Body of pancreas (tissue), 4 donors: ENCODE results near the gene CNTNAP5.

Source experiments
- POLR2A ChIP-seq, 3 donors: fragments of 450-650 bp; IDR thresholded peaks; one replicate each; pipeline ENCODE4 v1.6.1; 2016; ENCODE audit warnings: antibody characterized with exemption in 3 of 3, mild to moderate bottlenecking in 2 of 3
- TF ChIP-seq, protein P1 (sequence below), 7 experiments: fragments of 450-650 bp in 4 of 7; fragments of 200-600 bp in 3 of 7; sonication (generic) in 3 of 7; IDR thresholded peaks; one replicate each; pipeline ENCODE4 v1.5.1; 2016 to 2019; ENCODE audit warnings: antibody characterized with exemption in 7 of 7

DNA sequence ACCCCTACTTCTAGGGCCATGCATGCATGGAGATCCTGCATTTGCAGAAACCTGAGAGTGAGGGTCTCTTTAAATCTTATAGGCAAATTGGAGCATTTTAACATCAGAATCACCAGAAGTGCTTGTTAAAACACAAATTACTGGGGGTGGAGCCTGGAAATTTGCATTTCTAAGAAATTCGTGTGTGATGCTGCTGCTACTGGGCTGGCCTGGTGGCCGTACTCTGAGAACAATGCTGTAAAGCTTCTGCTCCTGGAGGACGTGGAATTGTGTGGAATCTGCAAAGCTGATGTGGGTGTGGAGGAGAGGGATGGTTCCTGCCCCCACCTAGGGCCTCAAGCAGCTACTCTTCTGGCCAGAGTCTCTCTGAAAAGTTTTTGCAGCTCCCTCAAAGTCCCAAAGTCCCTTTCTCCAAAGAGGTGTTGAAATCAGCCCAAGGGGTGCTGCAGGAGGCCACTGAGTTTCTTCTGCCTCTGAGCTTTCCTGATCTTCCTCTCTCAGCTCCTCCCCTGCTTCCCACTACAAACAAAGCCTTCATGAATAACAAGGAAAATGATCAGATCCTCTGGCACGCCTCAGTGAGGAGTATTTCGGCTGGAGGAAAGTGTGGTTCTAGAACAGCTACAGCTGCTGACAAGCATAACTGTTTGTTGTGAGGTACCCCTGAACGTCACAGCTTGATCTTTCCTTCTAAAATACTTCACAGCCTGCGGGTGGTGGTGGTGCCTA lies 508.3 kb downstream of the CNTNAP5 start:
- no peak for TF ChIP-seq POLR2A (IDR thresholded peaks at IDR 0.05)
- TF ChIP-seq, protein P1, sequence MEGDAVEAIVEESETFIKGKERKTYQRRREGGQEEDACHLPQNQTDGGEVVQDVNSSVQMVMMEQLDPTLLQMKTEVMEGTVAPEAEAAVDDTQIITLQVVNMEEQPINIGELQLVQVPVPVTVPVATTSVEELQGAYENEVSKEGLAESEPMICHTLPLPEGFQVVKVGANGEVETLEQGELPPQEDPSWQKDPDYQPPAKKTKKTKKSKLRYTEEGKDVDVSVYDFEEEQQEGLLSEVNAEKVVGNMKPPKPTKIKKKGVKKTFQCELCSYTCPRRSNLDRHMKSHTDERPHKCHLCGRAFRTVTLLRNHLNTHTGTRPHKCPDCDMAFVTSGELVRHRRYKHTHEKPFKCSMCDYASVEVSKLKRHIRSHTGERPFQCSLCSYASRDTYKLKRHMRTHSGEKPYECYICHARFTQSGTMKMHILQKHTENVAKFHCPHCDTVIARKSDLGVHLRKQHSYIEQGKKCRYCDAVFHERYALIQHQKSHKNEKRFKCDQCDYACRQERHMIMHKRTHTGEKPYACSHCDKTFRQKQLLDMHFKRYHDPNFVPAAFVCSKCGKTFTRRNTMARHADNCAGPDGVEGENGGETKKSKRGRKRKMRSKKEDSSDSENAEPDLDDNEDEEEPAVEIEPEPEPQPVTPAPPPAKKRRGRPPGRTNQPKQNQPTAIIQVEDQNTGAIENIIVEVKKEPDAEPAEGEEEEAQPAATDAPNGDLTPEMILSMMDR (IDR thresholded peaks at IDR 0.05), result no peak
